ENCODE data around the gene SBK2. TPM values are rescaled to one million over a fixed set of nuclear protein-coding genes. Genes with fewer than 3 reads are reported as not detected.

Gene SBK2
- total RNA-seq, 4 donors from 2014 or later = 1.5 to 3.0 (median 1.6) TPM; not detected in 1

- H3K9me3 ChIP-seq = no peaks in the 10 kb centered on the region
- no peak for TF ChIP-seq POLR2A (IDR thresholded peaks at IDR 0.05)
- TF ChIP-seq, protein P1, sequence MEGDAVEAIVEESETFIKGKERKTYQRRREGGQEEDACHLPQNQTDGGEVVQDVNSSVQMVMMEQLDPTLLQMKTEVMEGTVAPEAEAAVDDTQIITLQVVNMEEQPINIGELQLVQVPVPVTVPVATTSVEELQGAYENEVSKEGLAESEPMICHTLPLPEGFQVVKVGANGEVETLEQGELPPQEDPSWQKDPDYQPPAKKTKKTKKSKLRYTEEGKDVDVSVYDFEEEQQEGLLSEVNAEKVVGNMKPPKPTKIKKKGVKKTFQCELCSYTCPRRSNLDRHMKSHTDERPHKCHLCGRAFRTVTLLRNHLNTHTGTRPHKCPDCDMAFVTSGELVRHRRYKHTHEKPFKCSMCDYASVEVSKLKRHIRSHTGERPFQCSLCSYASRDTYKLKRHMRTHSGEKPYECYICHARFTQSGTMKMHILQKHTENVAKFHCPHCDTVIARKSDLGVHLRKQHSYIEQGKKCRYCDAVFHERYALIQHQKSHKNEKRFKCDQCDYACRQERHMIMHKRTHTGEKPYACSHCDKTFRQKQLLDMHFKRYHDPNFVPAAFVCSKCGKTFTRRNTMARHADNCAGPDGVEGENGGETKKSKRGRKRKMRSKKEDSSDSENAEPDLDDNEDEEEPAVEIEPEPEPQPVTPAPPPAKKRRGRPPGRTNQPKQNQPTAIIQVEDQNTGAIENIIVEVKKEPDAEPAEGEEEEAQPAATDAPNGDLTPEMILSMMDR (IDR thresholded peaks at IDR 0.05 in 4 of 5, conservative IDR thresholded peaks at IDR 0.05 in 1 of 5) = peak in 1 of 5 experiments; percentile 10
- in situ Hi-C loops (cut with MboI; ENCODE audit: low sequenced_read_pairs in 4 of 4) = loop anchor here in 1 of 4 donors (10.0 kb wide), 1 partner anchor 359 kb away; the partner anchor contains the start of gene TNNT1
- peaks cover 0 to 16% (median 14%) of the 10 kb centered on the region in 3 donors for H3K27me3 ChIP-seq
- intact Hi-C loops (cut with DNase I; ENCODE audit: low total_unique reads) = loop anchor here (1.0 to 2.0 kb wide), 2 partner anchors 37 to 211 kb away; no protein-coding TSS in a partner anchor
- no peak for DNase-seq
- H3K4me3 ChIP-seq = peak overlapping the region in 3 of 4 donors; percentile 39 to 66 (median 55)
- ATAC-seq = no peak
- no peaks in the 10 kb centered on the region for H3K4me1 ChIP-seq
- no peaks in the 10 kb centered on the region for H3K36me3 ChIP-seq
- peak overlapping the region in 1 of 4 donors; percentile 70 for H3K27ac ChIP-seq
Observed at GRCh38 chr19:55504252-55504603, 32.7 kb downstream of the SBK2 start.

DNA sequence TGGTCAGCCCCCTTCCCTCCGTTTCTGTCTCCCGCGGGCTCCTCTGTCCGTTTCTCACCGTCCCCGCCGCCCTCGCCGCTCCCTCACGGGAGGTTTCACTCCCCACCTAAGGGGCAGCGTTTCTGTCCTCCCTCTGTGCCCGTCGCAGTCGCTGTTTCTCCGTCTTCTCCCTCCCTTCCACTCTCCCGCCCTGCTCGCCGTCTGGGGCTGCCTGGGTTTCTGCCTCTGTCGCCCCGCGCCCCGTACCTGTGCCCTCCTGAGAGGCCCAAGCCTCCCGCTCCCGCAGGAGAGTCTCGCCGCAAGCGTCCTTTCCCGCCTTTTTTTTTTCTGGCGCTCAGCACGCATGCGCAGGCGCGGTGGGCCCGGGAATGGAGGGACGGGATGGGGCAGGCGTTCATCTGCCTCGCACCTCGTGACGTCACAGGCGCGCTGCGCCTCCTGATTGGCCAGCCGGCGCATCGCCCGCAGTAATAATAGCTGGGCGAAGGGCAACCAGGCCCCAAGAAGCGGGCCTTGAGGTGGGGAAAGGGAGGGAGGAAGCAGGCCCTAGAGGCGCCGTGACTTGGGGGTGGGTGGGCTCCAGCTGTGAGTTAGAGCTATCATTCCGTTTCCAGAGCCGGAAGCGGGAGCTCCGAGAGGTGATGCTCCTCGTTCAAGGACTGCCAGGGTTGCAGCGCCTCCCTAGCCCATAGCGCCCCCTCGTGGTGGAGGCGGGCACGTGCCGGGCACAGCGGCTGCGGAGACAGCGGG, 33.3 kb downstream of the SBK2 start:
- in situ Hi-C loops (cut with MboI; ENCODE audit: low sequenced_read_pairs in 4 of 4) (loop anchor here in 1 of 4 donors (10.0 kb wide), 1 partner anchor 359 kb away; the partner anchor contains the start of gene TNNT1), intact Hi-C loops (cut with DNase I; ENCODE audit: low total_unique reads) (loop anchor here (1.0 to 2.0 kb wide), 2 partner anchors 36 to 211 kb away; no protein-coding TSS in a partner anchor)
- H3K9me3 ChIP-seq = no peaks in the 10 kb centered on the region
- peak overlapping the region; percentile 10 to 77 (median 51) for H3K27ac ChIP-seq
- H3K36me3 ChIP-seq = no peaks in the 10 kb centered on the region
- TF ChIP-seq, protein P1 (IDR thresholded peaks at IDR 0.05 in 4 of 5, conservative IDR thresholded peaks at IDR 0.05 in 1 of 5) = peak; percentile 88 to 98 (median 96)
- TF ChIP-seq POLR2A (IDR thresholded peaks at IDR 0.05) = no peak
- DNase-seq = peak; percentile 71 to 81
- peak overlapping the region; percentile 38 to 66 (median 47) for H3K4me3 ChIP-seq
- peak; percentile 94 to 97 for ATAC-seq
- H3K27me3 ChIP-seq = peaks cover 0 to 16% (median 14%) of the 10 kb centered on the region in 3 donors
- H3K4me1 ChIP-seq = no peaks in the 10 kb centered on the region

GRCh38 chr19:55503157-55503501, 33.8 kb downstream of the SBK2 start:
- peak overlapping the region in 1 of 4 donors; percentile 55 for H3K4me3 ChIP-seq
- no peak for ATAC-seq
- intact Hi-C loops (cut with DNase I; ENCODE audit: low total_unique reads) = no loop called here

DNA sequence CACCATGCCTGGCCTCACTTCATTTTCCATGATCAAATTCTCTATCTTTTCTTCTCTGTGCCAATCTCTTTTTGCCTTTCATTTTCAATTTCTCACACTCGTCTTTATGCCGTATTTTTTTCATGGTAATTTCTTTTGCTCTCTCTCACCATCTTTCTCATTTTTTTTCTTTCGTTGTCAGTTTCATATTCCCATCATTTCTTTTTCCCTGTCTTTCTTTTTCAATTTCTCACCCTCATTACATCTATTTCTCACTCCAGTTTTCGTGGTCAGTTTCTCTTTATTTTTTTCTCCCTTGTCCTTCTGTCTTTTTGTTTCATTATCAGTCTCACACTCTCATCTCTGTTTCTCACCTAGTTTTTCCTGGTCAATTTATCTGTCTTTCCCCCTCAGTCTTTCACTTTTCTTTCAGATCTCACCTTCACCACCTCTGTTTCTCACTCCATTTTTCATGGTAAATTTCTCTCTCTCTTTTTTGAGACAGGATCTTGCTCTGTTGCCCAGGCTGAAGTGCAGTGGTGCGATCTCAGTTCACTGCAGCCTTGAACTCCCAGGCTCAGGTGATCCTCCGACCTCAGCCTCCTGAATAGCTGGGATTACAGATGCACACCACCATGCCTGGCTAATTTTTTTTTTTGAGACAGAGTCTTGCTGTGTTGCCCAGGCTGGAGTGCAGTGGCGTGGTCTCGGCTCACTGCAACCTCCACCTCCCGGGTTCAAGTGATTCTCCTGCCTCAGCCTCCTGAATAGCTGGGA, 34.6 kb downstream of the SBK2 start:
- no peak for ATAC-seq
- Histone ChIP-seq H3K9me3 (no peaks in the 10 kb centered on the region), H3K4me3 (no peak overlapping the region), H3K27ac (no peak overlapping the region), H3K27me3 (peaks cover 0 to 16% (median 14%) of the 10 kb centered on the region in 3 donors), H3K36me3 (no peaks in the 10 kb centered on the region), H3K4me1 (no peaks in the 10 kb centered on the region)
- no peak for DNase-seq
- TF ChIP-seq POLR2A (IDR thresholded peaks at IDR 0.05) = no peak
- TF ChIP-seq, protein P1 (IDR thresholded peaks at IDR 0.05 in 4 of 5, conservative IDR thresholded peaks at IDR 0.05 in 1 of 5) = no peak
- in situ Hi-C loops (cut with MboI; ENCODE audit: low sequenced_read_pairs in 4 of 4) (loop anchor here in 1 of 4 donors (10.0 kb wide), 1 partner anchor 358 kb away; the partner anchor contains the start of gene TNNT1), intact Hi-C loops (cut with DNase I; ENCODE audit: low total_unique reads) (no loop called here)

More at GRCh38 chr19:55503157-55503501, 33.8 kb downstream of the SBK2 start:
- Histone ChIP-seq H3K27me3 (peaks cover 0 to 16% (median 14%) of the 10 kb centered on the region in 3 donors), H3K4me1 (no peaks in the 10 kb centered on the region), H3K9me3 (no peaks in the 10 kb centered on the region), H3K36me3 (no peaks in the 10 kb centered on the region), H3K27ac (no peak overlapping the region)
- in situ Hi-C loops (cut with MboI; ENCODE audit: low sequenced_read_pairs in 4 of 4) = loop anchor here in 1 of 4 donors (10.0 kb wide), 1 partner anchor 358 kb away; the partner anchor contains the start of gene TNNT1
- no peak for DNase-seq
- TF ChIP-seq, protein P1 (IDR thresholded peaks at IDR 0.05 in 4 of 5, conservative IDR thresholded peaks at IDR 0.05 in 1 of 5) = no peak
- no peak for TF ChIP-seq POLR2A (IDR thresholded peaks at IDR 0.05)

Data from gastrocnemius medialis (tissue), 4 donors.